Activated CD4-positive, alpha-beta T cell treated with anti-CD3 and anti-CD28 coated beads, Interleukin-2, Interleukin-6, amounts not matched to agents 100 ng/mL and 50 ng/mL, durations not matched to agents 16 hours and 8 hours (primary cell): ENCODE data around the gene MED9.

Experiments used
- DNase-seq: peaks from one replicate; pipeline ENCODE4 v3.0.0-alpha.2; 2020

The MED9 gene

GRCh38 chr17:17492571-17492970 lies 15.8 kb downstream of the MED9 start:
- DNase-seq: no peak

GRCh38 chr17:17493249-17493985 lies 16.6 kb downstream of the MED9 start:
- no peak for DNase-seq

GRCh38 chr17:17493986-17494466 lies 17.2 kb downstream of the MED9 start:
- DNase-seq: no peak

GRCh38 chr17:17494499-17494869 lies 17.7 kb downstream of the MED9 start:
- no peak for DNase-seq

GRCh38 chr17:17494870-17495535 lies 18.2 kb downstream of the MED9 start:
- no peak for DNase-seq

- peak; percentile 37 for DNase-seq
Observed at GRCh38 chr17:17495536-17496188, 18.9 kb downstream of the MED9 start.

GRCh38 chr17:17496189-17497064 lies 19.6 kb downstream of the MED9 start, which contains the start of gene RASD1:
Gene RASD1 (minus strand): TSS chr17:17496395. CDS start chr17:17496181, 214 bp downstream.
- peak; percentile 85 for DNase-seq

- DNase-seq: no peak
Observed at GRCh38 chr17:17497065-17497844, 20.5 kb downstream of the MED9 start.

- DNase-seq: no peak
Observed at GRCh38 chr17:17497845-17498520, 21.2 kb downstream of the MED9 start.

- no peak for DNase-seq
Observed at GRCh38 chr17:17498606-17499301, 22.0 kb downstream of the MED9 start.

- no peak for DNase-seq
Observed at GRCh38 chr17:17499402-17500145, 22.8 kb downstream of the MED9 start.

GRCh38 chr17:17500999-17501605 lies 24.3 kb downstream of the MED9 start:
- DNase-seq: peak; percentile 25

- DNase-seq: no peak
Observed at GRCh38 chr17:17502741-17503565, 26.2 kb downstream of the MED9 start.

- no peak for DNase-seq
Observed at GRCh38 chr17:17503566-17504130, 26.8 kb downstream of the MED9 start.

GRCh38 chr17:17504341-17505140 lies 27.7 kb downstream of the MED9 start:
- DNase-seq: no peak

- no peak for DNase-seq
Observed at GRCh38 chr17:17505151-17505550, 28.4 kb downstream of the MED9 start.

- no peak for DNase-seq
Observed at GRCh38 chr17:17505610-17506171, 28.9 kb downstream of the MED9 start.
